Measurements from ENCODE around the gene PLCG2. TPM values are rescaled to one million over a fixed set of nuclear protein-coding genes. Genes with fewer than 3 reads are reported as not detected.
A peak's percentile ranks its signal among the peaks of the same experiment; 100 is the strongest.

The PLCG2 gene
- total RNA-seq, 1 donor from 2014 or later: 47.7 TPM

- Histone ChIP-seq H3K4me3 (no peak overlapping the region), H3K36me3 (peaks cover 13% of the 10 kb centered on the region), H3K9me3 (no peaks in the 10 kb centered on the region), H3K27ac (no peak overlapping the region), H3K4me1 (peaks cover 2% of the 10 kb centered on the region), H3K27me3 (ENCODE audit: low read depth) (no peaks in the 10 kb centered on the region)
- no peak for TF ChIP-seq CTCF (IDR thresholded peaks at IDR 0.05)
- no peak for ATAC-seq
- no peak for DNase-seq
- intact Hi-C loops (cut with DNase I): no loop called here
Observed at GRCh38 chr16:81790830-81791435, 11.8 kb downstream of the PLCG2 start.

DNA sequence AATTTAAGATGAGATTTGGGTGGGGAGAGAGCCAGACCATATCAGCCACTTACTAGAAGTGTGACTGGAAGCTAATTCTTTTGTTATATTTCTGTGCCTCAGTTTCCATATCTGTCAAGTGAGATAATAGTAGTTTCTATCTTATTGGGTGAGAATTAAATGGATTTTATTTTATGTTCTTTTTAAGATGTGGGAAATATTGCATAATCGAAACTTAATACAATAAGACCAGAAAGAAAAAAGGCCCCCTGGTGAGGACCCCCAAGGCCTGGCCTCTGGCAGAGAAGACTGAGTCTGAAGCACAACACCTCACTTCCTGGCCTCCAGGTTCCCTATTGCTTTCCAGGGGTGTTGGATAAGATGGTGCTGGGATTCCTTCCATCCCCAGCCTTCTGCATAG, 13.7 kb downstream of the PLCG2 start:
- ATAC-seq (no peak), DNase-seq (no peak)
- Histone ChIP-seq H3K4me1 (peaks cover 7% of the 10 kb centered on the region), H3K4me3 (no peak overlapping the region), H3K27ac (no peak overlapping the region), H3K27me3 (ENCODE audit: low read depth) (no peaks in the 10 kb centered on the region), H3K9me3 (no peaks in the 10 kb centered on the region), H3K36me3 (peaks cover 13% of the 10 kb centered on the region)
- no peak for TF ChIP-seq CTCF (IDR thresholded peaks at IDR 0.05)
- intact Hi-C loops (cut with DNase I): no loop called here

DNA sequence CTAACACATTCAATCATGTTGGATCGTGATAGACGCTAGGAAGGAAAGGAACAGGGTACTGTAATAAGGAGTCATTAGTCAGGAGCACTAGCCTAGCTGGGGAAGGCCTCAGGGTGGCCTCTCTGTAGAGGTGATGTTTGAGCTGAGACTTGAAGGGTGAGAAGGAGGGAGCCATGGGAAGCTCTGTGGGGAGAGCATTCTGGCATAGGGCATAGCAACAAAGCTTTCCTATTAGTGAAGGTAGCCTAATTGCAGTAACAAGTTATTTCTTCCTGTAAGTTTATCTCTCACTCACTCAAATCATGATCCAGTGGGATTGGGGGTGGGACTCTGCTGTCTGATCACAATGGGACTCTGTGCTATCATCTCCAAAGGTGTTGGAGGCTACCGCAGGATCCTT, 16.1 kb downstream of the PLCG2 start:
- H3K4me1 ChIP-seq: peaks cover 21% of the 10 kb centered on the region
- TF ChIP-seq CTCF (IDR thresholded peaks at IDR 0.05): no peak
- no peaks in the 10 kb centered on the region for H3K27me3 ChIP-seq (ENCODE audit: low read depth)
- H3K4me3 ChIP-seq: no peak overlapping the region
- H3K27ac ChIP-seq: no peak overlapping the region
- H3K9me3 ChIP-seq: no peaks in the 10 kb centered on the region
- ATAC-seq (no peak), DNase-seq (no peak)
- intact Hi-C loops (cut with DNase I): no loop called here
- no peaks in the 10 kb centered on the region for H3K36me3 ChIP-seq

DNA sequence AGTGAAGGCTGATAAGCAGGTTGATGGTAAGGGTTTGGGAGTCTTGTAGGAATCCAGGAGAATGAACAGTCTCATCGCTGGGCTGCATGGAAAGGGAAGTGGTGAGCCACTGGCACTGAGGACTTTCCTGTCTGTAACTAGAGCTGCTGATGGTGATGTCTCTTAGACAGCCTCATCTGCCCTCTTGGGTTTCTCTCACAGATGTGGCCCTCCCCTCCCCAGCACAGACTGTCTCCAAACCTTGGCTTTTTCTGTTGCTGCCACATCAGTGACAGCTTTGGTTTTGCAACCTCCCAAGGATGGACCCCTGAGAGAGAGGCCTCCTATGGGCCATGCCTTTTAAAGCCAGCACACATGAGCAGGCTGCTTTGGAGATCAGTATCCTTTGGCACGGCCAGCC, 16.9 kb downstream of the PLCG2 start:
- Histone ChIP-seq H3K27me3 (ENCODE audit: low read depth) (no peaks in the 10 kb centered on the region), H3K27ac (no peak overlapping the region), H3K4me1 (peaks cover 21% of the 10 kb centered on the region), H3K9me3 (no peaks in the 10 kb centered on the region), H3K36me3 (no peaks in the 10 kb centered on the region), H3K4me3 (no peak overlapping the region)
- no peak for DNase-seq
- intact Hi-C loops (cut with DNase I): no loop called here
- no peak for TF ChIP-seq CTCF (IDR thresholded peaks at IDR 0.05)
- ATAC-seq: peak in 1 of 2 donors; percentile 13

- H3K27me3 ChIP-seq (ENCODE audit: low read depth): no peaks in the 10 kb centered on the region
- H3K4me1 ChIP-seq: peaks cover 21% of the 10 kb centered on the region
- no peak for TF ChIP-seq CTCF (IDR thresholded peaks at IDR 0.05)
- H3K4me3 ChIP-seq: no peak overlapping the region
- no peaks in the 10 kb centered on the region for H3K36me3 ChIP-seq
- no peaks in the 10 kb centered on the region for H3K9me3 ChIP-seq
- intact Hi-C loops (cut with DNase I): no loop called here
- DNase-seq (no peak), ATAC-seq (no peak)
- no peak overlapping the region for H3K27ac ChIP-seq
Observed at GRCh38 chr16:81796583-81797346, 17.7 kb downstream of the PLCG2 start.
